HFFc6 (cell line): Measurements from ENCODE around the gene CPNE2. TPM values are rescaled to one million over a fixed set of nuclear protein-coding genes. Genes with fewer than 3 reads are reported as not detected.

Experiments used
- DNase-seq: peaks from one replicate; pipeline ENCODE4 v3.0.0-alpha.2; 2018
- H3K27ac Mint-ChIP-seq: 2 replicates; pipeline ENCODE4 v1.8.0; 2020; ENCODE audit warnings: mild to moderate bottlenecking, mixed read lengths
- H3K27me3 Mint-ChIP-seq: 2 replicates; pipeline ENCODE4 v1.8.0; 2021; ENCODE audit warnings: mild to moderate bottlenecking, moderate library complexity, mixed read lengths; ENCODE audit not compliant: insufficient read depth
- H3K36me3 Mint-ChIP-seq: 2 replicates; pipeline ENCODE4 v1.8.0; 2021; ENCODE audit warnings: low read depth, mixed read lengths
- H3K4me1 Mint-ChIP-seq: 2 replicates; pipeline ENCODE4 v1.8.0; 2020; ENCODE audit warnings: low read depth, mixed read lengths
- H3K4me3 Mint-ChIP-seq: 2 replicates; pipeline ENCODE4 v1.8.0; 2020; ENCODE audit warnings: mild to moderate bottlenecking, moderate library complexity, mixed read lengths
- H3K9me3 Mint-ChIP-seq: 2 replicates; pipeline ENCODE4 v1.8.0; 2020; ENCODE audit warnings: mild to moderate bottlenecking, mixed read lengths
- total RNA-seq, 6 experiments: library from RNA; stranded (reverse); fragmentation: NEBNext Ultra II Directional; extraction: Animal tissue kit (Norgen Biotek cat#: 25700); gene quantifications; 2 replicates in 1 of 6; 3 replicates in 5 of 6; pipeline ENCODE4 v1.2.3, GENCODE V29; 2021
- TF ChIP-seq, protein P1 (sequence below): fragments of 200-600 bp; sonication (generic); IDR thresholded peaks from 2 replicates; pipeline ENCODE4 v1.5.0; 2021; ENCODE audit warnings: antibody characterized with exemption, mild to moderate bottlenecking

The CPNE2 gene
- total RNA-seq, 6 experiments from 2014 or later = 13.0 to 29.6 (median 23.3) TPM

DNA sequence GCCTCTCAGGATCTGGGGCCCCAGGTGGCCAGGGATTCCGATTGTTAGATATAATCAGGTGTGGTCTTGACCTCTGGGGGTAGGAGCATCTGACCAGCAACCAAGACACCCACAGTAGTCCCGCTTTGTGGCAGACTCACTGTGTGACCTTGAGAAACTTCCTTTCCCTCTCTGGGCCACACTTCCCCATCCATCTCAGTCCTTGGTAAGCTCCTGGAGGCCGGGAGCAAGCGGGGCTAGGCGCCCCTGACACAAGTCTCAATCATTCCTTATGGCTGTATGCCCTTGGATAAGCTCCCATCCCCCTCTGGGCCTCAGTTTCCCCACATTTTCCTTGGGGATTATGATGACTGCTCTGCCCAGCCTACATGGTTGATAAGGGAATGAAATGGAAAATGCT is 21.3 kb downstream of the CPNE2 start:
- H3K27ac Mint-ChIP-seq = no peak overlapping the region
- no peaks in the 10 kb centered on the region for H3K9me3 Mint-ChIP-seq
- H3K36me3 Mint-ChIP-seq = peaks cover 5% of the 10 kb centered on the region
- H3K4me3 Mint-ChIP-seq = no peak overlapping the region
- H3K4me1 Mint-ChIP-seq = peaks cover 26% of the 10 kb centered on the region
- no peak for DNase-seq
- TF ChIP-seq, protein P1, sequence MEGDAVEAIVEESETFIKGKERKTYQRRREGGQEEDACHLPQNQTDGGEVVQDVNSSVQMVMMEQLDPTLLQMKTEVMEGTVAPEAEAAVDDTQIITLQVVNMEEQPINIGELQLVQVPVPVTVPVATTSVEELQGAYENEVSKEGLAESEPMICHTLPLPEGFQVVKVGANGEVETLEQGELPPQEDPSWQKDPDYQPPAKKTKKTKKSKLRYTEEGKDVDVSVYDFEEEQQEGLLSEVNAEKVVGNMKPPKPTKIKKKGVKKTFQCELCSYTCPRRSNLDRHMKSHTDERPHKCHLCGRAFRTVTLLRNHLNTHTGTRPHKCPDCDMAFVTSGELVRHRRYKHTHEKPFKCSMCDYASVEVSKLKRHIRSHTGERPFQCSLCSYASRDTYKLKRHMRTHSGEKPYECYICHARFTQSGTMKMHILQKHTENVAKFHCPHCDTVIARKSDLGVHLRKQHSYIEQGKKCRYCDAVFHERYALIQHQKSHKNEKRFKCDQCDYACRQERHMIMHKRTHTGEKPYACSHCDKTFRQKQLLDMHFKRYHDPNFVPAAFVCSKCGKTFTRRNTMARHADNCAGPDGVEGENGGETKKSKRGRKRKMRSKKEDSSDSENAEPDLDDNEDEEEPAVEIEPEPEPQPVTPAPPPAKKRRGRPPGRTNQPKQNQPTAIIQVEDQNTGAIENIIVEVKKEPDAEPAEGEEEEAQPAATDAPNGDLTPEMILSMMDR = no peak
- no peaks in the 10 kb centered on the region for H3K27me3 Mint-ChIP-seq

DNA sequence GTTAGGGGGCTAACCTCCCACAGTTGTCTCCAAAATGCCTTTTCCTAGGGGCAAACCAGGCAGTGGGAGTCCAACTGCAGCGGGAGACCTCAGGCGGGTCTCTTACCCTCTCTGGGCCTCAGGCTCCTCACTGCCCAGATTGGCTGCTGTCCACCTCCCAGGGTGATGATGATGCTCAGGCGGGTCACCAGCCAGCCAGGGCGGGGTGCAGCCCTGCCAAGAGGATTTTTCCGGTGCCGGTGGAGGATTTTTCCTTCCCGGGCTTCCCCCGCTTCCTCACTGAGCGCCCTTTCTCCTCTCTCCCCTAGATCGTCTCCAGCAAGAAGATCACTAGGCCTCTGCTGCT is 22.8 kb downstream of the CPNE2 start:
- H3K27ac Mint-ChIP-seq = no peak overlapping the region
- TF ChIP-seq, protein P1 = no peak
- no peak overlapping the region for H3K4me3 Mint-ChIP-seq
- DNase-seq = no peak
- H3K4me1 Mint-ChIP-seq = peaks cover 23% of the 10 kb centered on the region
- no peaks in the 10 kb centered on the region for H3K27me3 Mint-ChIP-seq
- peaks cover 5% of the 10 kb centered on the region for H3K36me3 Mint-ChIP-seq
- no peaks in the 10 kb centered on the region for H3K9me3 Mint-ChIP-seq

DNA sequence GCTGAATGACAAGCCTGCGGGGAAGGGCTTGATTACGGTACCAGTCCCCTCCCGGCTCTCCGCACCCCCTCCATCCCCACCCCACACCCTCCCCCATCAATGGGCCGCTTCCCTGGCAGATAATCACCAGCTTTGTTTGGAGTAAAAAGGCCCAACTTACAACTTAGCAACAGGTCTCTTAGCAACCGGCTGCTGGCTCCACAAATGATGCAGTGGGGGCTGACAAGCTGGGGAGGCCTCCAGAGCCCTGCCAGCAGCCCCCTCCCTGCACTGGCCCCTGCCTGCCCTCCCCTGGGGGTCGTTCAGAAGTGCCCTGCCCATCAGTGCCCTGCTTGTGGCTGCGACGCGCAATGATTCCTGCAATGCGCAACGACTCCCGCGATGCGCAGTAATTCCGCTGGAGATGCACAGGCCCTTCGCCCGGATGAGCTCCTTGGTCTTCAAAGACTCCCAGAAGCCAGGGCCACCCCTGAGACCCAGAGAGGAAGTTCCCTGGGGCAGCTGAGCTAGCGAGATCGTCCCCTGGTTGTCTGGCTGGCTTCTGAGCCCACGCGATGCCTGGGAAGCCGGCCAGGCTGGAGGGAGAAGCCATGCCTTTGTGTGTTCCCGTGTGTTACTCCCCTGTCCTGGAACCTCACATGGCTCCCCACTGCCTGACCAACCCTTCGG is 23.3 kb downstream of the CPNE2 start:
- TF ChIP-seq, protein P1 = no peak
- Mint-ChIP-seq H3K4me1 (peaks cover 23% of the 10 kb centered on the region), H3K27me3 (no peaks in the 10 kb centered on the region), H3K4me3 (no peak overlapping the region), H3K9me3 (no peaks in the 10 kb centered on the region), H3K27ac (no peak overlapping the region; the same call in 1 of the 2 replicates), H3K36me3 (peaks cover 5% of the 10 kb centered on the region)
- no peak for DNase-seq

DNA sequence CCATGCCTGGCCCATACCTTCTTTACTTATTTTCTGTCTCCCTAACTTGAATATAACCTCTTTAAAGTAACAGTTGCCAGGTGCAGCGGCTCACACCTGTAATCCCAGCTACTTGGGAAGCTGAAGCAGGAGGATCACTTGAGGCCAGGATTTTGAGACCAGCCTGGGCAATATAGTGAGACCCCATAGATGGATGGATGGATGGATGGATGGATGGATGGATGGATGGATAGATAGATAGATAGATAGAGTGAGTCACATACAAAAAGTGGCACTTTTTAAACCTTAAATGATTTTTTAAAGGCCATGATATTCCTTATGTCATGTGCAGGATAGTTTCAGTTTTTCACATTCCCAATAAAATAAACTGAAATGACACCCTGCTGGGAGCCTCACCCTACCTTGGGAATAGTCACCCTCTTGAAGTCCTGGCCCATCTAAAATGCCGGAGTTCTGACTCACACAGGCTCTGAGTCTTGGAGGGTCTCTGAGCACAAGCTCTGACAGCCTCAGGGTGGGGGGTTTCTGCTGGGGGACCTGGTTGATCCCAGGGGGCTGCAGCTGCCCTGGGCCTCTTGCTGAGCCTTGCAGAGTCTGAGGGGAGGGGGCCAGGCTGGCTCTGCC is 26.2 kb downstream of the CPNE2 start:
- Mint-ChIP-seq H3K4me1 (peaks cover 12% of the 10 kb centered on the region), H3K9me3 (no peaks in the 10 kb centered on the region), H3K27ac (no peak overlapping the region), H3K27me3 (no peaks in the 10 kb centered on the region), H3K36me3 (peaks cover 13% of the 10 kb centered on the region), H3K4me3 (no peak overlapping the region)
- TF ChIP-seq, protein P1 = no peak
- no peak for DNase-seq

DNA sequence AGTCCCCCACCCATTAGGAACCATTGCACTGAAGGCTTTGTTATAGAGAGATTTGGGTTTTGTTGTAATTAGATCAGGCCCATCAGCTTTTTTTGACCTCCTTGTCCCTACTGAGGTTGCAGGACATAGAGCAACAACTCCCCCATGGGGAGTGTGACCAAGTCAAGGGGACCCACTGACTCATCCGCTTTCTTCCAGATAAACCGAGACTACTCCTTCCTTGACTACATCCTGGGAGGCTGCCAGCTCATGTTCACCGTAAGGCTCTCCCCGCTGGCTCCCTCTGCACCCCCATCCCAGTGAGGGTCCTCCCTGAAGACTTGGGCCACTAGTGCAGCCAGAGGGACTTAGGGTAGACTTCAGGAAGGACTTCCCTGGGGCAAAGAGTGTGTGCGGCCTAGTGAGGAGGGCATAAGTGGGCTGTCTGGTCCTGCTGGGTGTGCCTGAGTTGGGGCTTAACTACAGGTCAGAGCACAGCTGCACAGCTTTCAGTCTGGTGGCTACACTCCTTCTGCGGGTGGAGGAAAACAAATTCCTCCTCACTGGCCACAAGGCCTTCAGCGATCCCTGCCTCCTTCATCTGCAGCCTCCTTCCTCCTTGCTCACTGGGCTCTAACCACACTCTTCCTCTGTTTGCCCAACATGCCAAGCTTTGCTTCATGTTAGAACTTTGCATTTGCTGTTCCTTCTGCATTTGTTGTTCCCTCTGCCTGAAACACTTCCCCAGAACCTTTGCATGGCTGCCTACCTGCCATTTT is 31.0 kb downstream of the CPNE2 start:
- Mint-ChIP-seq H3K27me3 (no peaks in the 10 kb centered on the region; the same call in 1 of the 2 replicates), H3K9me3 (no peaks in the 10 kb centered on the region), H3K36me3 (0 out of 2 replicates have a peak, but pooled peaks cover 9% of the 10 kb centered on the region), H3K4me3 (no peak overlapping the region), H3K27ac (no peak overlapping the region; the same call in 1 of the 2 replicates), H3K4me1 (peaks cover 10% of the 10 kb centered on the region)
- TF ChIP-seq, protein P1 = no peak
- no peak for DNase-seq
